Raji (cell line): ENCODE data around the gene MOB3B.

Experiments used
- POLR2A ChIP-seq: IDR thresholded peaks from 2 replicates; pipeline ENCODE4 v1.6.1; 2011; ENCODE audit warnings: low read depth, low read length, control low read depth; ENCODE audit not compliant: insufficient read depth

Gene MOB3B

DNA sequence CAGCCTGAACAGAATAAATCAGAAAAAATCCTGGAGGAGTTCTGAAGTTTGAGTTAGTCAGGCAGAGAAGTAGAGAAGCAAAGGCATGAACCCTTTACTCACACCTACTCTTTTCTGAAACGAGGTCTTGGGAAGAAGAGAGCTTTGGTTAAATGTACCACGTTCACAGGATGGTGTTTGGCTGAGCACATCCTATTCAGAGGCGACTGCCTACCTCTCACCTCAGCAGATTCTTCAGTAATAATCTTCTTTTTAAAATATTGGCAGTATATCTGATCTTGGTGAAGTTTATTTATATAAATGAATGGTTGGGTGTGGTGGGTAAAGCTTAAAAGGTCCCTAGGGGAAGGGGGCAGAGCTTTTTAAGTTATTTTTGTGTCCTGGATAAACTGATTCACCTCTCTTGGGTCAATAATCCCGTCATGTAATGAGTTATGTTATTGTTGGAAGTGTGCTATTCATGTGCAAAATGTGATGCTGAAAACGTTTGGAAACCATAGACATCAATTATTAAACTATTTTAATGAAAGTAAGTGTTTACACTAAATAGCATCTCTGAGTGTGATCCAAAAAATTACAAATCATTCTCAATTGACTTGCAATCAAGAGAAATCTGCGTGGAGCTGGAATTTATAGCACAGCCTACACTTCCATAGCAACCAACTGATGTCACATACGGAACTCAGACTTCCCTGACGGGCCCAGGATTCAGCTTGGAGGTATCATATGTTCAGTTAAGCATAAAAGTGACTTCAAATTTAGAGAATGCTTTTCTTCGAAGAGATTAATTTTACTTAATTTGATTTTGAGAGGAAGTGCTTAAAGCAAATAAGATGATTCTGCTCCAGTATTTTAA lies 138.3 kb downstream of the MOB3B start:
- TF ChIP-seq POLR2A = no peak

DNA sequence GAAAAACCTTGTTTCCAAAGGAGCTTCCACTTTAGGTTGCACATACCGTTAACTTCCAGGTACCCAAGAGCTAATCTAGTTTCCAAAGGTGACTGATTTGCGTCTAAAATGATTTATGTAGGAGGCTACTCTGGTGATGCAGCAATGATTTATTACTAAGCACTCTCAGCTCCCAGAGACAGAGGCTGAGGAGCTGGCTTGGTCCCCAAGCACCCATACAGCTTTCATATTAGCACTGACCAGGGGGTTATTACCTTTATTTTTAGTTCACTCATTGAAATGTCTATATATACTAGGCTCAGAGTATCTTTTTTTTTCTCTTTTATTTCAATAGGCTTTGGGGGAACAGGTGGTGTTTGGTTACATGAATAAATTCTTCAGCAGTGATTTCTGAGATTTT lies 141.5 kb downstream of the MOB3B start:
- TF ChIP-seq POLR2A = no peak

- no peak for TF ChIP-seq POLR2A
Observed at GRCh38 chr9:27387722-27388121, 141.9 kb downstream of the MOB3B start.

DNA sequence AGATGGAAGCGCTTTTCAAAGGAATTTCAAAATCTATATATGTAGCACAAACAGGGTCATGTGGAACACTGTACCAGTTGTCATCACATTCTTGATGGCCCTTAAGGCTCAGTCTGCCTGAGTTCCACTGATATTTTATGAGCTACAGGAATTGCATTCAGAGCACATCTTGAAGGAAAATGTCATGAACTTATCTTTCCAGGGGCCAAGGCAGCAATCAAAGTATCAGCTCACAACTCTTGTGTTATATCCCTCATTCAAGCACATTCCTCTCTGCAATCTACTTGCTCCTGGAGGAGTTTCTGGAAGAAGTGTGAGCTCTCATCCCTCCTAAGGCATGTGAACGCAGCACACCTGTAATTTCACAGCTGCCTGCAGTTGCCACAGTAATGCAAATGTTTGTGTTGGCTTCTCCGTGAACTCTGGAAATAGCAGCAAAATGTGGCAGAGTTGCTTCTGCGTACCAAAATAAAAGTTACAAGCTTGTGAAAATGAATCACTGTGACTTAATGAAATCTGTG lies 143.0 kb downstream of the MOB3B start:
- no peak for TF ChIP-seq POLR2A

DNA sequence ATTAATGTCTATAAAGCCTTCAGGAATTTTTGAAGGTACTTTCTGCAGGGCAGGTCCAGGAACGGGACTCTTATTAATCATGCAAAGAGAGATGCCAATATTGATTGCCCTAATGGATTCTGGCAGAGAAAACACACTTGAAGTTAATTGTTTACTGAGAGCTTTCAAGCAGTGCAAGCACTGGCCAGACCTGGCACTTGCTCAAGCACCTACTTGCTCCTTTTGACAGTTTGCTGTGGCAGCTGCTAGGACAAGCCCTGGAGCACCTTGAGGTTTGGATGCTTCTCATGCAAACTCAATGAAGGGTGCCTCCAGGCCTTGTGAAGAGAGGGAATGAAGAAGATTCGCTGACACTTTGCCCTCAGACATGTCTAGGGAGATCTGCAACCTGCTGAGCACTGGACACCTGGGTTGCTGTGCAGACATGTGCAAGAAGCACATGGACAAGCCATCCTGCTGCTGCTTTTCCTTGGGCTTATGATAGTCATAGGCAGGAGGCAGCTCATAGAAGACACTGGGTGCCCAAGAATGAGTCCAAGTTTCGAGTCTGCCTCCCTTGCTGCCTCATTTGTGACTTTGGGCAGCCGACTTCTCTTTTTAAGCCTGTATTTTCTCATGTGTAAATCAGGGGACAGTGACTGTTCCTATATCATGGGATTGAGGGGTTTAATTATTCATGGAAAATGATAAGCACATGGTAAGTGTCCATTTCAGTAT lies 143.8 kb downstream of the MOB3B start:
- TF ChIP-seq POLR2A = no peak

GRCh38 chr9:27384262-27385014 lies 145.2 kb downstream of the MOB3B start:
- TF ChIP-seq POLR2A = no peak

DNA sequence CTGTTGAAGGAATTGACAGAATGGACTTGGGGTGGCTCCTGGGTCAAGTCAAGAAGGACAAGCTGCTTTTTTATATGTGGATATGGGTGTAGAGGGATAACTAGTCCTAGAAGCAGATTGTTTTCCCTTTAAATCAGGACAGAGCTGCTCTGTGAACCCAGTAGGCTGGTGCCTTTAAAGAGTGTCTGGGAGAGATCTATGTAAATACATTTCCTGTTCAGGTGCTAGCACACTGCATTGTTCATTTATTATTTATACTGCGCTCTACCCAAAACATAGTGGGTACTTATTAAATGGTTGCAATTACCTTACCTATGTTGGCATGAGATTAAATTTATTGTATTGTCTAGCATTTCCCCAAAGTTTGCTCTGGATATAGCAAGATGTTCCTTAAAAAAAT lies 146.1 kb downstream of the MOB3B start:
- no peak for TF ChIP-seq POLR2A

GRCh38 chr9:27382975-27383374 lies 146.6 kb downstream of the MOB3B start:
- no peak for TF ChIP-seq POLR2A

GRCh38 chr9:27382308-27382707 lies 147.3 kb downstream of the MOB3B start:
- TF ChIP-seq POLR2A = no peak

- TF ChIP-seq POLR2A = no peak
Observed at GRCh38 chr9:27379311-27380251, 150.0 kb downstream of the MOB3B start.

DNA sequence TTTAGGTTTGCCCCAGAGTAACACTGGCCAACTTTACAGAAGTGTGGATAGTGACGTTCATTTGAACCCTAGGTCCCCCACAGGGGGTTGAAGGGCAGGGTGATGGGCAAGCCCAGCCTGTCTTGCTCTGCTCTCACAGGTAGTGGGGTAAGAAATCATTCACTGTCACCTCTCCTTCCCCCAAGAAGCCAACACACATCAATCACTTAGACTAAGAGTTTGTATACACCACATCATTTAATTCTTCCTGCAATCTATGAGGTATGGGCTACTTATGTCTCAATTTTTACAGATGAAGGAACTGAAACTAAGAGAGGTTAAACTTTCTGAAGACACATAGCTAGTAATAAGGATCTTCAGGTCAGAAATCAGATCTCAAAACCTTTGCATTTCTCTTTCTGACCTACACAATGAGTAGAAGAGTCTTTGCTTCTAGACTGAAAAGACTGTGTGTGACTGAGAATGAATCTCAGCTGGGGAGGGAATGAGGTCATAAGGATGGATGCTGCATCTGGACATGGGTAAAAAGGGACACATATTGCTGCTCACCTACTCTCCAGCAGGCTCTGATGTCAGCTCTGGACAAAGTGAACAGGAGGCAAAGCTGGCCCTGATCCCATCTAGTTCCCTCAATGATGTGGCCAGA lies 151.7 kb downstream of the MOB3B start:
- TF ChIP-seq POLR2A = no peak

DNA sequence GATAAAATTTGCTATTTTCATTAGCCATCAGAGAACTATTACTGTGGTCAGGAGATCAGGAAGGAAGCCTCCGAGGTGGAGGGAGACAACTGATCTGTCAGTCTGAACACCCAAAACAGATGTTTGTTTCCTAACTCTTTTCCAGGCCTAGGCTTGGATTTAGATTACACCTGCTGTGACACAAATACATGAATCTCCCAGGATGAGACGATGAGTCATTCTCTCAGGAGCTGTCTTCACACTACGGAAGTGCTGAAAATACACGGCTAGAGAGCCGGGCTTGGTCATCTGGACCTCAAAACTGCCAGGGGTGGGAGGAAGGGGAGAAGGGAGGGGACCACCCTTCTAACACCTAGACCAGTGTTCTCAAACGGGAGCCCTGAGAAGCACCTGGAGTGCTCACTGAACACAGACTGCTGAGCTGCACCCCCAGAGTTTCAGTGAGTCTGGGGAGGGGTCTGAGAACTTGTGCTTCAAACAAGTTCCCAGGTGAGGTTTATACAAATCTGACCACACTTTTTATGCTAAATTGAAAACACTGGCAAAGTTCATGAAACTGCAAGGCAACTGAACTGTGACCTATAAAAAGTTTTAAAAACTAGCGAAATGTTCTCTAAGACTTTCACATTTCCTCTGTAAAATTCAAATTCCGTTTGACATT lies 152.3 kb downstream of the MOB3B start:
- TF ChIP-seq POLR2A = 0 out of 2 replicates have a peak, but pooled peaks have one; percentile 12

- no peak for TF ChIP-seq POLR2A
Observed at GRCh38 chr9:27373851-27374250, 155.8 kb downstream of the MOB3B start.

GRCh38 chr9:27372615-27373014 lies 157.0 kb downstream of the MOB3B start:
- no peak for TF ChIP-seq POLR2A

DNA sequence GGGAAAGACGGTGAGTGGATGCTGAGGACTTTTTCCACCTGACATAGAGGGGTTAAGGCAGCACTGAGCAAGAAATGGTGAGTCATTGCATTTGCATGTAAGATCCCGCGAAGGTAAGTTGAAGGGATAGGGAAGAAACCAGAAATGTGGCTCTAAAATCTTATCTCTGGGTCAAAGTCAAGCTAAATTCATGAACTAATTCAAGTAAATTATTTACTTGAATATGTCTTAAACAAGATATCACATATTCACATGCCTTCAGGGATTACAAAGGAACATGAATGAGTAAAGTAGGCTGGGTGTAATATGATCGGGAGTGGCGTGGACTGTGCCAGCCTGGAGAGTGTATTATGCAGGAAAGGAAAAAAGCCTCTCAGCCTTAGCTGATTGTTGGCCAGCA lies 158.2 kb downstream of the MOB3B start:
- TF ChIP-seq POLR2A = no peak
